ENCODE results near the gene HYDIN.

Gene HYDIN

DNA sequence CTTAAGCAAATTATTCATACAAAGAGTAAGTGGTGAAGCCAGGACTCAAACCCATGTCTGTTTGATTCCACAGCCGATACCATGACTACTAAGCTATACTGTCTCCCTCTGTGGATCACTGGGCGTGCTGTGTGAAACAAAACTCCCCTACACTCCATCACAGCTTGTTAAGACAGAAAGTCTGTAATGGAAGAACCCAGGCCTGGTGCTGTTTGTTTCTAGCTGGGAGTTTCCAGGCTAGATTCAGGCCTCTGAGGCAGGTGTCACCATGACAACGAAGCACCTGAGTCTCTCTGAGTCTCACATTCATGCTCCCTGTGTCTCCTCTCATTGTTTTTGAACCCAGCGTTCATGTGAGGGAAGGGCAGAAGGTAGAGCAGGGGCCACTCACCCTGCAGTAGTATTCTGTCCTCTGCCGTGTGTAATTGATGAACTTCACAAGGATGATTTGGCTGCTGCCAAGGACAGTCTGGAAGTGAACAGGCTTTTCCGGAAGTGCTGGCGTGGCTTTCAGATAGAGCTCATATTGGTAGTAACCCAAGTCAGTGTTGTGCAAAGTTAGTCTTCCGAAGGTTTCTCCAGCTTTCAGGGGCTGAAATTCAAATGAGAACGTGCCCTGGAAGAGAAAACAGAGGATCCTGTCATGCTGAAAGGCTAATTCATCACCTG, 421.0 kb downstream of the HYDIN start:
- no peaks in the 10 kb centered on the region for H3K4me1 ChIP-seq (ENCODE audit: control extremely low read depth in 1 of 4, control insufficient read depth in 4 of 4, insufficient read depth in 4 of 4, low read length in 3 of 4)
- peaks cover 0 to 2% (median 0%) of the 10 kb centered on the region in 5 experiments for H3K9me3 ChIP-seq (ENCODE audit: control extremely low read depth in 1 of 5, control insufficient read depth in 4 of 5, insufficient read depth in 2 of 5, low read depth in 1 of 5, low read length in 4 of 5)
- POLR2A ChIA-PET = no interaction called here
- no peak overlapping the region for H3K4me3 ChIP-seq (ENCODE audit: control insufficient read depth in 1 of 7, extremely low read depth in 1 of 7, insufficient read depth in 4 of 7, low read depth in 2 of 7, low read length in 6 of 7)
- WGBS (ENCODE audit: insufficient coverage) = 86% methylated on average over 7 of the region's 9 CpGs
- no peaks in the 10 kb centered on the region for H3K36me3 ChIP-seq (ENCODE audit: control insufficient read depth in 4 of 4, insufficient read depth in 4 of 4, low read length in 3 of 4)
- DNase-seq = no peak
- no peak overlapping the region for H3K27ac ChIP-seq (ENCODE audit: insufficient read depth in 1 of 2, low read depth in 1 of 2, low read length in 2 of 2, poor library complexity in 1 of 2, severe bottlenecking in 2 of 2)
- H3K27me3 ChIP-seq (replicated peaks in 2 of 5; ENCODE audit: control insufficient read depth in 4 of 5, insufficient read depth in 5 of 5, low read length in 4 of 5) = peaks cover 0 to 21% (median 5%) of the 10 kb centered on the region in 5 experiments
- CTCF ChIA-PET = no interaction called here

DNA sequence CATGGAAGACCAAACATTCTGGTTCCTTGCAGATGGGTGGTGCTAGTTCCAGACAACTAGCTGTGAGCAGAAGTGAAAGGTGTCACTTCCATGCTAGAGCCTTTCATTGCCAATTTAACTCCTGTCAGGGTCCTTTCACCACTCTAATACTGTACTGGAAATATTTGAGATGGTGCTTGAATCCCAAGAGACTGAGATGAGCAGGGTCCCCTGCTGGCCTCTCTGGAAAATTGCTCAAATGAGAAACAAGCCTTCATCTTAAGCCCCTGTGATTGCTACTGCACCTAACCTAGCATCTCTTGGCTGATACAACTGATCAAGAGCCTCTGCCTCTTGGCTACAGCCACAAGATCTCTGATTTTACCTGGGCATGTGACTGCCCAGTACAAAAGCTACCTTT, 422.2 kb downstream of the HYDIN start:
- H3K36me3 ChIP-seq (ENCODE audit: control insufficient read depth in 4 of 4, insufficient read depth in 4 of 4, low read length in 3 of 4) = no peaks in the 10 kb centered on the region
- ChIA-PET CTCF (interaction anchor here (0.6 kb wide), 1 partner anchor 1500 kb away, joined by 3 read pairs; no protein-coding TSS in a partner anchor), POLR2A (no interaction called here)
- H3K27ac ChIP-seq (ENCODE audit: insufficient read depth in 1 of 2, low read depth in 1 of 2, low read length in 2 of 2, poor library complexity in 1 of 2, severe bottlenecking in 2 of 2) = no peak overlapping the region
- DNase-seq = no peak
- H3K4me3 ChIP-seq (ENCODE audit: control insufficient read depth in 1 of 7, extremely low read depth in 1 of 7, insufficient read depth in 4 of 7, low read depth in 2 of 7, low read length in 6 of 7) = no peak overlapping the region
- peaks cover 0 to 21% (median 5%) of the 10 kb centered on the region in 5 experiments for H3K27me3 ChIP-seq (replicated peaks in 2 of 5; ENCODE audit: control insufficient read depth in 4 of 5, insufficient read depth in 5 of 5, low read length in 4 of 5)
- peaks cover 0 to 10% (median 6%) of the 10 kb centered on the region in 5 experiments for H3K9me3 ChIP-seq (ENCODE audit: control extremely low read depth in 1 of 5, control insufficient read depth in 4 of 5, insufficient read depth in 2 of 5, low read depth in 1 of 5, low read length in 4 of 5)
- no peaks in the 10 kb centered on the region for H3K4me1 ChIP-seq (ENCODE audit: control extremely low read depth in 1 of 4, control insufficient read depth in 4 of 4, insufficient read depth in 4 of 4, low read length in 3 of 4)

DNA sequence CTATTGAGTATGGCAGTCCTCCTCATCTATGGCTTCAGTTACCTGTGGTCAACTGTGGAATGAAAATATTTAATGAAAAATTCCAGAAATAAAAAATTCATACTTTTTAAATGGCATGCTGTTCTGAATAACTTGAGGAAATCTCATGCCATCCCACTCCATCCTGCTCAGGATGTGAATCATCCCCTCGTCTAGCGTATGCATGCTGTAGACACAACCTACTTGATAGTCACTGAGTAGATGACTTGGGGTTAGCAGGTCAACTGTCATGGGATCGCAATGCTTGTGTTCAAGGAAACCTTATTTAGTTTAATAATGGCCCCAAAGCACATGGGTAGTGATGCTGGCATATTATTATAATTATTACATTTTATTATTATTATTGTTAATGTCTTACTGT, 424.7 kb downstream of the HYDIN start:
- Histone ChIP-seq H3K27me3 (replicated peaks in 2 of 5; ENCODE audit: control insufficient read depth in 4 of 5, insufficient read depth in 5 of 5, low read length in 4 of 5) (peaks cover 0 to 21% (median 5%) of the 10 kb centered on the region in 5 experiments), H3K9me3 (ENCODE audit: control extremely low read depth in 1 of 5, control insufficient read depth in 4 of 5, insufficient read depth in 2 of 5, low read depth in 1 of 5, low read length in 4 of 5) (peaks cover 2 to 13% (median 6%) of the 10 kb centered on the region in 5 experiments), H3K4me3 (ENCODE audit: control insufficient read depth in 1 of 7, extremely low read depth in 1 of 7, insufficient read depth in 4 of 7, low read depth in 2 of 7, low read length in 6 of 7) (no peak overlapping the region), H3K27ac (ENCODE audit: insufficient read depth in 1 of 2, low read depth in 1 of 2, low read length in 2 of 2, poor library complexity in 1 of 2, severe bottlenecking in 2 of 2) (no peak overlapping the region), H3K4me1 (ENCODE audit: control extremely low read depth in 1 of 4, control insufficient read depth in 4 of 4, insufficient read depth in 4 of 4, low read length in 3 of 4) (peaks cover 0 to 4% (median 0%) of the 10 kb centered on the region in 4 experiments), H3K36me3 (ENCODE audit: control insufficient read depth in 4 of 4, insufficient read depth in 4 of 4, low read length in 3 of 4) (no peaks in the 10 kb centered on the region)
- POLR2A ChIA-PET = no interaction called here
- DNase-seq = no peak
- 100% methylated on average over 1 of the region's 3 CpGs for WGBS (ENCODE audit: insufficient coverage)
- CTCF ChIA-PET = no interaction called here

DNA sequence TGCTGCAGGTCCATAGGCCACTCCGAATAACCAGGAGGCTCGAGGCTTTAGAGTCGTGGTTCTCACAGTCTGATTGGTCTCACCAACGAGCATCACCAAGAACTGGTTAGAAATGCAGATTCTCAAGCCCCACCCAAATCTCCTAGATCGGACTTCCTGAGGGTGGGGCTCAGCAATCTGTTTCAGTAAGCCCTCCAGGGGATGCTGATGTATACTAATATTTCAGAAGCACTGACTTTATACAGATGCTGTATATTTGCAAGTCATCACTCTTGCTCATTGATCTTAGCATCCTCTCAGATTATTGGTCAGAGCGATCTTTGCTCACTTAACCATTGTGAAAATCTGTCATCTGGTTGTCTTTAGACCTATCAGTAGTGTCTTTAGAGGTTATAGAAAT, 425.1 kb downstream of the HYDIN start:
- WGBS (ENCODE audit: insufficient coverage) = 64% methylated on average over 5 of the region's 6 CpGs
- POLR2A ChIA-PET = no interaction called here
- H3K9me3 ChIP-seq (ENCODE audit: control extremely low read depth in 1 of 5, control insufficient read depth in 4 of 5, insufficient read depth in 2 of 5, low read depth in 1 of 5, low read length in 4 of 5) = peaks cover 2 to 13% (median 6%) of the 10 kb centered on the region in 5 experiments
- H3K4me1 ChIP-seq (ENCODE audit: control extremely low read depth in 1 of 4, control insufficient read depth in 4 of 4, insufficient read depth in 4 of 4, low read length in 3 of 4) = peaks cover 1 to 6% (median 3%) of the 10 kb centered on the region in 4 experiments
- no peak overlapping the region for H3K4me3 ChIP-seq (ENCODE audit: control insufficient read depth in 1 of 7, extremely low read depth in 1 of 7, insufficient read depth in 4 of 7, low read depth in 2 of 7, low read length in 6 of 7)
- peaks cover 0 to 21% (median 5%) of the 10 kb centered on the region in 5 experiments for H3K27me3 ChIP-seq (replicated peaks in 2 of 5; ENCODE audit: control insufficient read depth in 4 of 5, insufficient read depth in 5 of 5, low read length in 4 of 5)
- no peak overlapping the region for H3K27ac ChIP-seq (ENCODE audit: insufficient read depth in 1 of 2, low read depth in 1 of 2, low read length in 2 of 2, poor library complexity in 1 of 2, severe bottlenecking in 2 of 2)
- no peak for DNase-seq
- no peaks in the 10 kb centered on the region for H3K36me3 ChIP-seq (ENCODE audit: control insufficient read depth in 4 of 4, insufficient read depth in 4 of 4, low read length in 3 of 4)
- CTCF ChIA-PET = no interaction called here

DNA sequence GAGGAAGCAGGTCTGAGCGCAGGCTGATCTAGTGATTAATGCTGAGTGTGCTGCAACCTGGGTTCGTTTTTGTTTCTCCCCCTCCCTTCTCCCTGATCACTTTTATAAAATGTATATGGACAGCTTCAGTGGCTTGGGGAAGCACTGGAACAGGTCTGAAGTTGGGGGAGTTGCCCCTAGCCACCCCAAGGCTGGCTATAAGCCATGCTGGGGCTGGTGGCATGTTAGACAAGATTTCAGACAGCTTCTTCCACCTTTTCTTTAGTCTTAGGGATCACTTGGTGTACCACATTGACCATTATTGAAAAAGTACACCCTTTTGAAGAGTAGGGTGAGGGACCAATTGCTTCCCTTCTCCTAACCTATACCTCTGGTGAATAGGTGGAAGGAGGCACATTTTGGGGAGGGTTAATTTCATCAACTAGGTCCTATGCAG, 425.8 kb downstream of the HYDIN start:
- DNase-seq = no peak
- Histone ChIP-seq H3K4me3 (ENCODE audit: control insufficient read depth in 1 of 7, extremely low read depth in 1 of 7, insufficient read depth in 4 of 7, low read depth in 2 of 7, low read length in 6 of 7) (no peak overlapping the region), H3K27ac (ENCODE audit: insufficient read depth in 1 of 2, low read depth in 1 of 2, low read length in 2 of 2, poor library complexity in 1 of 2, severe bottlenecking in 2 of 2) (no peak overlapping the region), H3K9me3 (ENCODE audit: control extremely low read depth in 1 of 5, control insufficient read depth in 4 of 5, insufficient read depth in 2 of 5, low read depth in 1 of 5, low read length in 4 of 5) (peaks cover 2 to 13% (median 6%) of the 10 kb centered on the region in 5 experiments), H3K27me3 (replicated peaks in 2 of 5; ENCODE audit: control insufficient read depth in 4 of 5, insufficient read depth in 5 of 5, low read length in 4 of 5) (peaks cover 0 to 18% (median 5%) of the 10 kb centered on the region in 5 experiments), H3K4me1 (ENCODE audit: control extremely low read depth in 1 of 4, control insufficient read depth in 4 of 4, insufficient read depth in 4 of 4, low read length in 3 of 4) (peaks cover 8 to 12% (median 9%) of the 10 kb centered on the region in 4 experiments), H3K36me3 (ENCODE audit: control insufficient read depth in 4 of 4, insufficient read depth in 4 of 4, low read length in 3 of 4) (no peaks in the 10 kb centered on the region)
- ChIA-PET CTCF (no interaction called here), POLR2A (no interaction called here)
- WGBS (ENCODE audit: insufficient coverage) = no CpG with 5 or more reads among the region's 2 CpGs

DNA sequence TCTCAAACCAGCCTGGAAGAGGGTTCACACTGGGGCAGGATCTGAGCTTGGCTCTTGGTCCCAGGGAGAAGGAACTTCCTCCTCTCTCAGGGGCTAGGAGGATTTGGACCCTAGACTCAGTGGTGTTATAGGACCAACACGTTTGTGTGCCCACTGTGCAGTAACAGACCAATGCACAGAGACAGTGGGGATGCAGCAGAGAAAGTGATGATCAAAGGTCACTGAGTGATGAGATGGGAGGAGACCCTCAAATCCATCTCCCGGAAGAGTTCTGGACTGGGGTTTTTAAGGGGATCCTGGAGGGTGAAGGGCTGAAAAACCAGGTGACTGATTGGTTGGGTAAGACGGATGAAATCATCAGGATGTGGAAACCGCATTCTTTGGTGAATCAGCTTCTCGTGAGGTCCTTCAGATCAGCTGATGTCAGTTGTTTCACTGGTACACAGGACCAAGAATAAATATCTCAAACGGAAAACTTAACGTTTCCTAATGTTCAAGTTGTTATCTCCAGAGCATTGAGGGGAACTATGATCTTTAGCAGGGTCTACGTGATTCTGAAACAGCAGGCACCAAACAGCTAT, 426.3 kb downstream of the HYDIN start:
- WGBS (ENCODE audit: insufficient coverage) = 72% methylated on average over 8 of the region's 8 CpGs
- peaks cover 12 to 17% (median 14%) of the 10 kb centered on the region in 4 experiments for H3K4me1 ChIP-seq (ENCODE audit: control extremely low read depth in 1 of 4, control insufficient read depth in 4 of 4, insufficient read depth in 4 of 4, low read length in 3 of 4)
- H3K27ac ChIP-seq (ENCODE audit: insufficient read depth in 1 of 2, low read depth in 1 of 2, low read length in 2 of 2, poor library complexity in 1 of 2, severe bottlenecking in 2 of 2) = no peak overlapping the region
- no peaks in the 10 kb centered on the region for H3K36me3 ChIP-seq (ENCODE audit: control insufficient read depth in 4 of 4, insufficient read depth in 4 of 4, low read length in 3 of 4)
- ChIA-PET CTCF (no interaction called here), POLR2A (no interaction called here)
- H3K4me3 ChIP-seq (ENCODE audit: control insufficient read depth in 1 of 7, extremely low read depth in 1 of 7, insufficient read depth in 4 of 7, low read depth in 2 of 7, low read length in 6 of 7) = no peak overlapping the region
- peak in 2 of 3 donors; percentile 7 to 20 for DNase-seq
- peaks cover 0 to 14% (median 5%) of the 10 kb centered on the region in 5 experiments for H3K27me3 ChIP-seq (replicated peaks in 2 of 5; ENCODE audit: control insufficient read depth in 4 of 5, insufficient read depth in 5 of 5, low read length in 4 of 5)
- peaks cover 2 to 13% (median 6%) of the 10 kb centered on the region in 5 experiments for H3K9me3 ChIP-seq (ENCODE audit: control extremely low read depth in 1 of 5, control insufficient read depth in 4 of 5, insufficient read depth in 2 of 5, low read depth in 1 of 5, low read length in 4 of 5)

DNA sequence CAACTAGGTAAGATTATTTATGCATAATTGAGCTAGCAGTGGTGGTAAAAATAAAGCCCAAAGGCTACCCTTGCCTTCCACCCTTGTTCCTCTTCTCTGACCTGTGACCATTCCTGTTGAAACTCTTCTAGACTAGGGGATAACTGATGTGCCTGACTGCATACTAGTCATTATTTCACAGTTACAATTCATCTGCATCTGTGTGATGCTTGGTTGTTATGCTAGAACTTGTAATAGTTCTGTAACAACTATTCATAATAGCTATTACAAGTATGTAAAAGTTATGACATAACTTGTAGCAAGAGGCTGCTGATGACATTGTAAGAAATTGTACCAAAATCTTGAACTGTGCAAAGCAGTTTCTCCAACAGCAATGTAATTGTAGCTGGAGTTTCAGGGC, 427.2 kb downstream of the HYDIN start:
- Histone ChIP-seq H3K27me3 (replicated peaks in 2 of 5; ENCODE audit: control insufficient read depth in 4 of 5, insufficient read depth in 5 of 5, low read length in 4 of 5) (peaks cover 0 to 8% (median 4%) of the 10 kb centered on the region in 5 experiments), H3K36me3 (ENCODE audit: control insufficient read depth in 4 of 4, insufficient read depth in 4 of 4, low read length in 3 of 4) (peaks cover 0 to 5% (median under 1%) of the 10 kb centered on the region in 4 experiments), H3K4me1 (ENCODE audit: control extremely low read depth in 1 of 4, control insufficient read depth in 4 of 4, insufficient read depth in 4 of 4, low read length in 3 of 4) (peaks cover 12 to 22% (median 17%) of the 10 kb centered on the region in 4 experiments), H3K9me3 (ENCODE audit: control extremely low read depth in 1 of 5, control insufficient read depth in 4 of 5, insufficient read depth in 2 of 5, low read depth in 1 of 5, low read length in 4 of 5) (peaks cover 2 to 13% (median 6%) of the 10 kb centered on the region in 5 experiments), H3K4me3 (ENCODE audit: control insufficient read depth in 1 of 7, extremely low read depth in 1 of 7, insufficient read depth in 4 of 7, low read depth in 2 of 7, low read length in 6 of 7) (no peak overlapping the region), H3K27ac (ENCODE audit: insufficient read depth in 1 of 2, low read depth in 1 of 2, low read length in 2 of 2, poor library complexity in 1 of 2, severe bottlenecking in 2 of 2) (no peak overlapping the region)
- no peak for DNase-seq
- ChIA-PET CTCF (no interaction called here), POLR2A (no interaction called here)

Measured in common myeloid progenitor, CD34-positive (primary cell).